K562 treated with DMSO at 1 percent for 48 hours (cell line): ENCODE results near the gene KANSL2. TPM values are rescaled to one million over a fixed set of nuclear protein-coding genes. Genes with fewer than 3 reads are reported as not detected.

ENCODE experiments used
- total RNA-seq: library from RNA; unstranded; fragments of 300-600 nt; gene quantifications from 2 replicates; pipeline ENCODE4 v1.2.3, GENCODE V29; 2022; ENCODE audit warnings: low replicate concordance; ENCODE audit errors: extremely low read depth

The KANSL2 gene, protein sequence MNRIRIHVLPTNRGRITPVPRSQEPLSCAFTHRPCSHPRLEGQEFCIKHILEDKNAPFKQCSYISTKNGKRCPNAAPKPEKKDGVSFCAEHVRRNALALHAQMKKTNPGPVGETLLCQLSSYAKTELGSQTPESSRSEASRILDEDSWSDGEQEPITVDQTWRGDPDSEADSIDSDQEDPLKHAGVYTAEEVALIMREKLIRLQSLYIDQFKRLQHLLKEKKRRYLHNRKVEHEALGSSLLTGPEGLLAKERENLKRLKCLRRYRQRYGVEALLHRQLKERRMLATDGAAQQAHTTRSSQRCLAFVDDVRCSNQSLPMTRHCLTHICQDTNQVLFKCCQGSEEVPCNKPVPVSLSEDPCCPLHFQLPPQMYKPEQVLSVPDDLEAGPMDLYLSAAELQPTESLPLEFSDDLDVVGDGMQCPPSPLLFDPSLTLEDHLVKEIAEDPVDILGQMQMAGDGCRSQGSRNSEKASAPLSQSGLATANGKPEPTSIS
- not detected in 2 replicates for total RNA-seq

DNA sequence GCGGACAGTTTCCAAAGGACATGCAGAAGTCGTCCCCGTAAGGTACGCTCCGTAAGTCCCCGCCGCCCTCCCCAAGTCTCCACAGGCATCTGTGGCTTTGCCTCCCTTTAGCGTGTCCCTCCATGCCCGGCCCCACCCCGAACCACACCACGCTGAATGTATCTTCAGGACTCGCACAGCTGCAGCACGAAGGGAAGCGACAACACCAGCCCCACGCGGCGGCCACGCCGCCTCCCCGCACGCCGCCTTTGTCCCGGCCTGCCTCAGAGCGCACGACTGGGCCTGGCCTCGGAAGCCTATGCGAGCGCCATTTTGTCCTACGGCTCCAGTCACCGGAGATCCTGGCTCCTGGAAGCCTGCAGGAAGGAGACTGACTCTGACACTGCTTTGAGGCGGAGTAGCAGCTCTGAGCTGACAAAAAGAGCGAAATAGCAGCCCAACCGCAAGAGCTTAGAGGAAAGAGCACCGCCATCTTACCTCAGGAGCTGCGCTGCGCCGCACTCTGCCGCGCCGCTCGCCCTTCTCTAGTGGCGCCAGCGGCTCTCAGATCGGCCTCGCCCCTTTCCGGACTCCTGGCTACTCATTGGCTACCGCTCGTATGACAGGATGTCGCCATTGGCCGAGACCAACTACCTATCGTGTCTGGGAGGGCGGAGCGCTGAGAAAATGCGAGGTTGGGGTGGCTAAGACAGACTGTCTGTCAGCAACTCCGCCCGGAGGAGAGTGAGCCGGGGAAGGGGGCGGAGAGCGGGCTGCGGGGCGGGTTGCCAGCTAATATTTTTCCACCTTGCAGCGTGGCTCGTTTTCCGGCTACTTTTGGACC, at the start of gene KANSL2:
Gene KANSL2, minus strand, starts transcription at position 529 of the 823 bp plus-strand sequence. CDS start 606 bp downstream, outside the sequence.

DNA sequence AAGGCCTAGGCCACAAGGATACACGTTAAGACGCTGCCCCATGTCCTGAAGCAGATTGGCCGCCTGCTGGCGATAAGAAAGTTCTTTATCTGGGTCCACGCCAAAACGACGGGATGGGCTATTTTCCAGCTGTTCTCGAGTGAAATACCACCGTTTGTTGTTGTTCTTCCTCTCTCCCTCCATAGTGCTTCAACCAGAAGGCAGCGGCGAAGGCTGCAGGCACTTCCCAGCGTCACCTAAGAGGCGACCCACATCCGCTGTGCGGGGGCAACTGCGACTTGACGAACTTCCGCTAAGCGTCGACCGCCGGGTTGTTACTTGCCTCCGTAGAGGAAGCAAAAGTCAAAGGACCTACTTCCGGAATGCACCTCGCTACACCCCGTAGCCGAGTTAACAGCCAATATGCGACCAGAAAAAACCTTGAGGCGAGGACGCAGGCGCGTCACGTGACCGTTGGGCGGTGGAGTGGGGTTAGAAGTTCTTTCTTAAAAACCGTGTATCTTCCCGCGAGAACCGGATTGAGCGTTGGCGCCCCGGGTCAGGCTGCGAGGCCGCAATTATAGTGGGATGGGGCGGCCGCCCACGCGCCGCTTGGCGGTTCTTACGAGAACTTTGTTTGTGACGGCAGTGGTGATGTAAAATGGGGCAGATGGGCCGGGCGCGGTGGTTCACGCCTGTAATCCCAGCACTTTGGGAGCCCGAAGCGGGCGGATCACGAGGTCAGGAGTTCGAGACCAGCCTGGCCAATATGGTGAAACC, 34.6 kb upstream of the KANSL2 start, which contains the start of gene CCNT1:
Gene CCNT1, minus strand, starts transcription at position 215 of the 759 bp plus-strand sequence. Its CDS starts 32 bp downstream, at position 183.

Other genes starting within 250 kb of the KANSL2 start
- not detected in 2 replicates for gene ANP32D, start 209.7 kb downstream of the KANSL2 start, total RNA-seq
- gene C12orf54, start 199.7 kb downstream of the KANSL2 start, total RNA-seq: not detected in 2 replicates
- gene OR8S1, start 156.6 kb downstream of the KANSL2 start, total RNA-seq: not detected in 2 replicates
- not detected in 2 replicates for gene LALBA, start 112.2 kb downstream of the KANSL2 start, total RNA-seq
- gene CCNT1, start 34.5 kb upstream of the KANSL2 start, total RNA-seq: not detected in 2 replicates
- not detected in 2 replicates for gene ADCY6, start 106.9 kb upstream of the KANSL2 start, total RNA-seq
- gene CACNB3, start 136.3 kb upstream of the KANSL2 start, total RNA-seq: not detected in 2 replicates
- gene DDX23, start 169.9 kb upstream of the KANSL2 start, total RNA-seq: not detected in 2 replicates
- gene RND1, start 183.6 kb upstream of the KANSL2 start, total RNA-seq: not detected in 2 replicates
- not detected in 2 replicates for gene FKBP11, start 243.3 kb upstream of the KANSL2 start, total RNA-seq